Peyer's patch (tissue), 4 donors: ENCODE measurements around the gene HOXC5. TPM values are rescaled to one million over a fixed set of nuclear protein-coding genes. Genes with fewer than 3 reads are reported as not detected.

Experiments
- DNase-seq, 3 donors: peaks; one replicate each; pipeline ENCODE4 v3.0.0-alpha.2; 2017 to 2019
- H3K27ac ChIP-seq, 4 donors: fragments of 200-600 bp; sonication (generic); one replicate each; pipeline ENCODE4 v1.5.1; 2016 to 2019
- H3K27me3 ChIP-seq, 2 donors: fragments of 200-600 bp; sonication (generic); one replicate each; pipeline ENCODE4 v1.5.1; 2019
- H3K36me3 ChIP-seq, 3 donors: fragments of 200-600 bp; sonication (generic); one replicate each; pipeline ENCODE4 v1.5.1; 2016 to 2019
- H3K4me1 ChIP-seq, 4 donors: fragments of 200-600 bp; sonication (generic); one replicate each; pipeline ENCODE4 v1.5.1; 2016 to 2019
- H3K4me3 ChIP-seq, 4 donors: fragments of 200-600 bp; sonication (generic); 1 replicate in 3 of 4; 2 replicates in 1 of 4; pipeline ENCODE4 v1.5.1; 2016 to 2019; ENCODE audit warnings: mild to moderate bottlenecking in 1 of 4
- H3K9me3 ChIP-seq, 4 donors: fragments of 200-600 bp; sonication (generic); one replicate each; pipeline ENCODE4 v1.5.1; 2016 to 2019; ENCODE audit warnings: mild to moderate bottlenecking in 1 of 4
- CTCF ChIP-seq, 6 experiments: fragments of 450-650 bp in 4 of 6; fragments of 200-600 bp in 2 of 6; sonication (generic) in 1 of 6; IDR thresholded peaks; one replicate each; pipeline ENCODE4 v1.5.1; 2017 to 2019; ENCODE audit warnings: antibody characterized with exemption in 6 of 6, mild to moderate bottlenecking in 3 of 6, moderate library complexity in 1 of 6
- POLR2A ChIP-seq, 2 donors: fragments of 450-650 bp; IDR thresholded peaks; one replicate each; pipeline ENCODE4 v1.5.1; 2017; ENCODE audit warnings: antibody characterized with exemption in 2 of 2, mild to moderate bottlenecking in 2 of 2, moderate library complexity in 2 of 2
- total RNA-seq, 4 donors: library from RNA; depleted of rRNA; stranded (reverse); fragments of >200 nt; gene quantifications; one replicate each; pipeline ENCODE4 v1.1.0, GENCODE V29; 2016

Gene HOXC5
- total RNA-seq, result not detected

- peak; percentile 50 to 85 (median 70) for DNase-seq
- Histone ChIP-seq H3K9me3 (peaks cover 0 to 4% (median 0%) of the 10 kb centered on the region in 4 donors), H3K4me3 (peak within 1 kb of the TSS; percentile 23 to 43 (median 40)), H3K27ac (peak within 1 kb of the TSS in 3 of 4 donors; percentile 55 to 94 (median 83)), H3K36me3 (no peaks in the 10 kb centered on the region), H3K4me1 (peaks cover 0 to 32% (median 9%) of the 10 kb centered on the region in 4 donors), H3K27me3 (peaks cover 0 to 13% of the 10 kb centered on the region in 2 donors)
- TF ChIP-seq CTCF (IDR thresholded peaks at IDR 0.05) (peak; percentile 73 to 94 (median 87)), POLR2A (IDR thresholded peaks at IDR 0.05) (no peak)
Measured at GRCh38 chr12:54032627-54033100, at the start of gene HOXC5. Gene HOXC5 (plus strand): TSS chr12:54033050. CDS start chr12:54033123, 73 bp downstream.

- no peak overlapping the region for H3K27ac ChIP-seq
Measured at GRCh38 chr12:53983568-53983949, 49.3 kb upstream of the HOXC5 start.

GRCh38 chr12:53983950-53984572, 48.8 kb upstream of the HOXC5 start:
- Histone ChIP-seq H3K36me3 (no peaks in the 10 kb centered on the region), H3K4me3 (no peak overlapping the region), H3K27ac (no peak overlapping the region), H3K4me1 (peaks cover 0 to 19% (median 9%) of the 10 kb centered on the region in 4 donors), H3K9me3 (peaks cover 0 to 11% (median 0%) of the 10 kb centered on the region in 4 donors), H3K27me3 (peaks cover 0 to 51% of the 10 kb centered on the region in 2 donors)
- TF ChIP-seq POLR2A (IDR thresholded peaks at IDR 0.05), result no peak
- TF ChIP-seq CTCF (IDR thresholded peaks at IDR 0.05), result no peak
- no peak for DNase-seq

More at GRCh38 chr12:53983568-53983949, 49.3 kb upstream of the HOXC5 start:
- H3K4me1 ChIP-seq, result peaks cover 0 to 17% (median 9%) of the 10 kb centered on the region in 4 donors
- no peaks in the 10 kb centered on the region for H3K36me3 ChIP-seq
- H3K4me3 ChIP-seq, result no peak overlapping the region
- DNase-seq, result no peak
- peaks cover 0 to 11% (median 0%) of the 10 kb centered on the region in 4 donors for H3K9me3 ChIP-seq
- TF ChIP-seq POLR2A (IDR thresholded peaks at IDR 0.05), result no peak
- H3K27me3 ChIP-seq, result peaks cover 0 to 48% of the 10 kb centered on the region in 2 donors

GRCh38 chr12:53984901-53985691, 47.8 kb upstream of the HOXC5 start, which contains the start of gene HOXC10:
Gene HOXC10 (plus strand): TSS chr12:53985146. CDS start chr12:53985260, 114 bp downstream.
- Histone ChIP-seq H3K27ac (peak within 1 kb of the TSS; percentile 0 to 51 (median 22)), H3K36me3 (no peaks in the 10 kb centered on the region), H3K4me1 (peaks cover 0 to 28% (median 10%) of the 10 kb centered on the region in 4 donors), H3K9me3 (peaks cover 0 to 11% (median 0%) of the 10 kb centered on the region in 4 donors), H3K4me3 (peak within 1 kb of the TSS; percentile 14 to 46 (median 34)), H3K27me3 (peaks cover 0 to 60% of the 10 kb centered on the region in 2 donors)
- peak; percentile 72 to 93 (median 89) for DNase-seq
- TF ChIP-seq POLR2A (IDR thresholded peaks at IDR 0.05) (no peak), CTCF (IDR thresholded peaks at IDR 0.05) (peak in 5 of 6 experiments; percentile 47 to 77 (median 60))

- H3K4me1 ChIP-seq, result peaks cover 0 to 34% (median 10%) of the 10 kb centered on the region in 4 donors
- peaks cover 0 to 63% of the 10 kb centered on the region in 2 donors for H3K27me3 ChIP-seq
- no peaks in the 10 kb centered on the region for H3K36me3 ChIP-seq
- peak overlapping the region in 3 of 4 donors; percentile 0 to 51 (median 42) for H3K27ac ChIP-seq
- H3K9me3 ChIP-seq, result peaks cover 0 to 11% (median 0%) of the 10 kb centered on the region in 4 donors
- no peak for TF ChIP-seq POLR2A (IDR thresholded peaks at IDR 0.05)
- no peak for TF ChIP-seq CTCF (IDR thresholded peaks at IDR 0.05)
- H3K4me3 ChIP-seq, result peak overlapping the region; percentile 14 to 46 (median 34)
- no peak for DNase-seq
Measured at GRCh38 chr12:53985692-53985993, 47.2 kb upstream of the HOXC5 start.
